Subcutaneous abdominal adipose tissue (tissue), 5 donors: ENCODE results near the gene ACSF3.
"Not testable (repeated sequence)": the region's sequence is repeated elsewhere in the genome, so short reads cannot be mapped to it uniquely, and the experiment has no call there.

ENCODE experiments used
- H3K27ac ChIP-seq: one replicate; pipeline ENCODE4 v1.7.0; 2013; ENCODE audit warnings: low read depth, mild to moderate bottlenecking, inconsistent platforms, low read length, moderate library complexity
- H3K27me3 ChIP-seq, 5 donors: one replicate each; pipeline ENCODE4 v1.7.0; 2013; ENCODE audit warnings: low read length in 5 of 5, inconsistent platforms in 1 of 5; ENCODE audit not compliant: control insufficient read depth in 5 of 5, insufficient read depth in 4 of 5
- H3K36me3 ChIP-seq, 5 donors: one replicate each; pipeline ENCODE4 v1.7.0; 2013; ENCODE audit warnings: low read length in 5 of 5; ENCODE audit not compliant: control insufficient read depth in 5 of 5, insufficient read depth in 5 of 5
- H3K4me1 ChIP-seq, 5 donors: one replicate each; pipeline ENCODE4 v1.7.0; 2013; ENCODE audit warnings: low read length in 5 of 5, mild to moderate bottlenecking in 3 of 5, moderate library complexity in 1 of 5; ENCODE audit not compliant: control insufficient read depth in 5 of 5, insufficient read depth in 5 of 5
- H3K4me3 ChIP-seq, 5 donors: one replicate each; pipeline ENCODE4 v1.7.0; 2013; ENCODE audit warnings: low read length in 5 of 5, low read depth in 1 of 5
- H3K9ac ChIP-seq, 5 donors: one replicate each; pipeline ENCODE4 v1.7.0; 2013; ENCODE audit warnings: low read length in 5 of 5, mild to moderate bottlenecking in 4 of 5, moderate library complexity in 3 of 5
- H3K9me3 ChIP-seq, 5 donors: one replicate each; pipeline ENCODE4 v1.7.0; 2013; ENCODE audit warnings: low read length in 5 of 5; ENCODE audit not compliant: control insufficient read depth in 5 of 5
- donor health status: healthy.
- donor health status: healthy.
- donor health status: healthy.
- donor health status: healthy.
- donor health status: healthy.

Gene ACSF3

DNA sequence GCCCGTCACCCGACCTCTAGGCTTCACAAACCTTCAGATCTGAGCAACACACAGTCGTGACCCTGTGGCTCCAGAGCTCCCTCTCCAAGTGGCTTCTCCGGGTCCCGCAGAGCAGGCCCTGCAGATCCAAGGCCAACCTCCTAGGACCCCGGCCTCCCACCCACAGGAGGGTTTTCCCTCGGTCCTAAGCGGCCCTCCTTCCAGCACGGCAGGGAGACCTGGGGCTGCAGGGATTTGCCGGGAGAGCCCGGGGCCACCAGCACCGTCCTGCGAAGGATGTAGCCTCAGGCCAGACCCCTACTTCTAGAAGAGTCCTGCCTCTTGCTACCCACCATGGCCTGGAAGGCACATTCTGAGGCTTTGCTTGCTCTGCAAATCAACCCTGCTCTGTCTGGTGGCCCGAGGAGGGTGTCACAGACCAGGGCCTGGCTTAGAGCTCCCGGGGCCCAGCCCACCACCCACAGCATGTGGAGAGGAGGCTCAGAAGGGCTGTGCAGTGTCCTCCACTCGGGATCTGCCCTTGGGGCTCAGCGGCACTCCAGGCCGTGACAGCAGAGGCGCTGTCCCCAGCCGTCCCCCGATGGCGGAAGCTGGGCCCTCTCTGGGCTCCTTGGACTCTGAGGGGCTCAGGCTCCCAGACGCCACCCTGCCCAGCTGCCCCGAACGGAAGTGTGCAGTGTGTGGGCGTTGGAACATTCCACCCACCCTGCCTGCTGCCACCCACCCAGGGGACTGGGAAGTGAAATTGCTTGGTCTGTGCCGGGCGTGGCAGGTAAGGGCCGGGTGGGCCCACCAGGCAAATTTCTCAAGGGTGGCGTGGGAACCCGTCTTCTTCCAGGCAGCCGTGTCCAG lies 28.8 kb upstream of the ACSF3 start:
- H3K9ac ChIP-seq: no peak overlapping the region
- no peak overlapping the region for H3K27ac ChIP-seq
- peaks cover 0 to 4% (median 0%) of the 10 kb centered on the region in 5 donors for H3K9me3 ChIP-seq
- peaks cover 23 to 56% (median 48%) of the 10 kb centered on the region in 5 donors for H3K27me3 ChIP-seq
- no peak overlapping the region for H3K4me3 ChIP-seq
- peaks cover 0 to 2% (median 0%) of the 10 kb centered on the region in 5 donors for H3K4me1 ChIP-seq
- H3K36me3 ChIP-seq: no peaks in the 10 kb centered on the region

DNA sequence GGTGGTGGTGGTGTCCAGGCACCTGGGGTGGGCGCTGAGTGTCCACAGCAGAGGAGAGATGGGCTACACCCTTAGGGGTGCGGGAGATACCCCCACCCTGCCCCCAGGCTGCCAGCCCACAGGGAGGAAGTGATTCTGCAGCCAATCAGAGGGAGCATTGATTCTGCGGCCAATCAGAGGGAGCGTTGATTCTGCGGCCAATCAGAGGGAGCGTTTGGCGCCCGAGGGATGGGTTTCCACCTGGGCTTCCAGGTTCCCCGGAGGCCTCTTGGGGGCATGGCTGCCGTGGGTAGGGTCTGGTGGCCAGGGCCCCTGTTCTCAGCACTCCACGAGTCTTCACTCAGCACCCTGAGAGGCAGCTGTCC lies 28.2 kb upstream of the ACSF3 start:
- Histone ChIP-seq H3K9ac (no peak overlapping the region), H3K4me1 (peaks cover 0 to 2% (median 0%) of the 10 kb centered on the region in 5 donors), H3K27me3 (peaks cover 23 to 56% (median 48%) of the 10 kb centered on the region in 5 donors), H3K9me3 (peaks cover 0 to 4% (median 0%) of the 10 kb centered on the region in 5 donors), H3K27ac (no peak overlapping the region), H3K36me3 (no peaks in the 10 kb centered on the region), H3K4me3 (no peak overlapping the region)

DNA sequence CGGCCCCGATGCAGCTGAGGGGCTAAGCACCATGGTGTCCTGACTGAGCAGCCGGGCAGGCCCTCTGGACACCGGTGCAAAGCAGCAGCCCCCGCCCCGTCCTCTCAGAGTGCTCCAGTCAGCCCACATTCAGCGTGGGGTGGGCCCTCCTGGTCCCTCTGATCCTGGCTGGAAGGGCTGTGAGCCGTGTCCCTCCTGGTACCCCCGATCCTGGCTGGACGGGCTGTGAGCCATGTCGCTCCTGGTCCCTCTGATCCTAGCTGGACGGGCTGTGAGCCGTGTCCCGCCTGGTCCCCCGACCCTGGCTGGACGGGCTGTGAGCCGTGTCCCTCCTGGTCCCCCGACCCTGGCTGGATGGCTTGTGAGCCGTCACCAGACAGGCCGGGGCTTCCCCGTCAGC lies 26.9 kb upstream of the ACSF3 start:
- Histone ChIP-seq H3K9me3 (peaks cover 0 to 4% (median 0%) of the 10 kb centered on the region in 5 donors), H3K4me1 (no peaks in the 10 kb centered on the region), H3K36me3 (no peaks in the 10 kb centered on the region), H3K27me3 (peaks cover 30 to 56% (median 49%) of the 10 kb centered on the region in 5 donors), H3K9ac (no peak overlapping the region), H3K27ac (no peak overlapping the region), H3K4me3 (no peak overlapping the region)

DNA sequence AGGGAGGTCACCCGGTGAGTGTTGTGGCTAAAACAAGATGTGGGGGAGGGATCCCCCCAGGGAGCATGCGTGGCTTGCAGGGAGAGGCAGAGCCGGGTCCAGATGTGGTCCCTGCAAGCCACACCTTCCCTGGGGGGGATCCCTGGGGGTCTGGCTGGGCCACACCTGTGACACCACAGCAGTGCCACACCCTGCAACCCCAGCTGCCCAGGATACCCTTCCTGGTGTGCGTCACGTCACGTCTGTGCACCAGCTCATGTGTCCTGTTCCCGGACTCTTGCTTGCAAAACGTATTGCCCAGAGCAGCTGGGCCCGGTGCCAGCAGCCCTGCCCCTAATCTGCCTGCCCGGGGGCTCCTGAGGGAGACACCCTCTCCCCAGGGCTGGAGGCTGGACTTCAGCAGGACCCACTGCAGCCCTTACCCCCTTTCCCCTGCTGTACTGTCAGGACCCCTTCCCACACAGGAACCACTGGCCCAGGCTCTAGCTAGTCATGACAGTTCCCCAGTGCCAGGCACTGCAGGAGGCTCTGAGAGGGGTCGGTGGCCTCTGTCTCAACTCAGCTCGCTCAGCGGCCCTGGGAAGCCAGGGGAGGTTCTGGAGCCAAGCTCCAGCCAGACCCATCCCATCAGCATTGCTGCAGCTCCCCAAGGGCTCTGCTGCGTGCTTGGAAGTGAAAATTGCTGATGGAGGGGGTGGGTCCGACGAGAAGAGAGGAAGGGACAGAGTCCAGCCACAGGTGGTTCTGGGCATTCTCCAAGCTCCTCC lies 25.8 kb upstream of the ACSF3 start:
- no peaks in the 10 kb centered on the region for H3K36me3 ChIP-seq
- H3K27me3 ChIP-seq: peaks cover 38 to 59% (median 53%) of the 10 kb centered on the region in 5 donors
- H3K27ac ChIP-seq: no peak overlapping the region
- no peak overlapping the region for H3K9ac ChIP-seq
- peaks cover 0 to 4% (median 0%) of the 10 kb centered on the region in 5 donors for H3K9me3 ChIP-seq
- H3K4me3 ChIP-seq: no peak overlapping the region
- H3K4me1 ChIP-seq: no peaks in the 10 kb centered on the region

GRCh38 chr16:89068814-89069616 lies 24.6 kb upstream of the ACSF3 start:
- not testable (repeated sequence) for H3K27ac ChIP-seq, H3K4me1 ChIP-seq, H3K9me3 ChIP-seq, H3K36me3 ChIP-seq, H3K9ac ChIP-seq, H3K4me3 ChIP-seq
- H3K27me3 ChIP-seq: peaks cover 38 to 57% (median 49%) of the 10 kb centered on the region in 5 donors

GRCh38 chr16:89069920-89070319 lies 23.7 kb upstream of the ACSF3 start:
- H3K27me3 ChIP-seq: peaks cover 38 to 57% (median 42%) of the 10 kb centered on the region in 5 donors
- no peak overlapping the region for H3K9ac ChIP-seq

DNA sequence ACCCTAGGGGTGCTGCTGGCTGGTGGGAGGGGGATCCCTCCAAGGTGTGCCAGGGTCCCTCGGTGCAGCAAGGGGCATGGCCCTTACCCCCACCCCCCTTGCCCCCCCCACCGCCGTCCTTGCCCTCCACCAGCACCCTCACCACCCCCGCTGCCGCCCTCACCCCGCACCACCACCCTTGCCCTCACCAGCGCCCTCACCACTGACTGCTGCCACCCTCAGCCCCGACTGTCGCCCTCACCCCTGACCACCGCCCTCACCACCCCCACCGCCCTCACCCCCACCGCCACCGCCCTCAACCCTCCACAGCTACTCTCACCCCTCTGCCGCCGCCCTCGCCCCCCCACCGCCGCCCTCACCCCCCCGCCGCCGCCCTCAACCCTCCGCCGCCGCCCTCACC lies 23.1 kb upstream of the ACSF3 start:
- peaks cover 35 to 57% (median 42%) of the 10 kb centered on the region in 5 donors for H3K27me3 ChIP-seq
- H3K9me3 ChIP-seq: peaks cover 0 to 6% (median 0%) of the 10 kb centered on the region in 5 donors
- no peak overlapping the region for H3K4me3 ChIP-seq
- no peak overlapping the region for H3K27ac ChIP-seq
- H3K36me3 ChIP-seq: no peaks in the 10 kb centered on the region
- peaks cover 0 to 15% (median 0%) of the 10 kb centered on the region in 5 donors for H3K4me1 ChIP-seq
- no peak overlapping the region for H3K9ac ChIP-seq

More at GRCh38 chr16:89069920-89070319, 23.7 kb upstream of the ACSF3 start:
- no peak overlapping the region for H3K4me3 ChIP-seq
- H3K27ac ChIP-seq: no peak overlapping the region
- H3K4me1 ChIP-seq: peaks cover 0 to 15% (median 0%) of the 10 kb centered on the region in 5 donors
- peaks cover 0 to 6% (median 0%) of the 10 kb centered on the region in 5 donors for H3K9me3 ChIP-seq
- no peaks in the 10 kb centered on the region for H3K36me3 ChIP-seq

DNA sequence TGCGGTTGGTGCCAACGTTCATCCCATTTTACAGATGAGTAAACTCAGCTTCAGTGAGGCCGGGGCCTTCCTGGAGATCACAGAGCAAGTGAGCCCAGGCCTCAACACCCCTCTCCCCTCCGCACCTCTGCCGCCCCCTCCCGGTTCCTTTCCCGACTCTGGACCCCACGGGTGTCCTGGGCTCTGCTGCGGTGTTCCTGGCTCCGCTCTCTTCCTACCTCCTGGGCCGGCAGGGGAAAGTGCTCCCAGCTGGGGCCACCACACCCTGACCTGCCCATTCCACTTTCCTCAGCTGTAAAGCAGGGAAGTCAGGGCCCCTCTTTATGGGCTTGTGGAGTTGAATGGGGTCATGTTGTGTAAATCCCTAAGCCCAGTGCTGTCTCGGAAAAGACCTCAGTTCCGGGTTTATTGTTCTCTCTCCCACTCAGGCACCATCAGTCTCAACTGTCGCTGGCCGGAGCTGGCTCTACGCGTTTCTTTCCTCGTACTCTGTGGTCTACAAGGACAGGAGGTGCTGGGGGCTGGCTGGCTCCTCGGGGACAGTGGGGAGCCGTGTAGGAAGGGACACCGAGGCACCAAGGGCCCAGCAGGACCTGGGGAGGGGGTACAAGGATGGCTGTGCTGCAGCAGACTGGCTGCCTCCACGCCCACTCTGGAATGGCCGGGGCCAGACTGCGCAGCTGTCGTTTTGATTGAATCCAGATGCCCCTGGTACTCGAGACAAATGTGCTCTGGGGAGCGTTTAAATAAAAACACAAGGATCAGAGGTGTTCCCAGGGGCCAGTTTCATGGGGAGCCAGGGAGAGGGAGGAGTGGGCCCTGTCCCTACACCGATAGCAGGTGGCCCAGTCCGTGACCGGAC lies 21.7 kb upstream of the ACSF3 start:
- no peaks in the 10 kb centered on the region for H3K36me3 ChIP-seq
- H3K27ac ChIP-seq: no peak overlapping the region
- peaks cover 0 to 6% (median 0%) of the 10 kb centered on the region in 5 donors for H3K9me3 ChIP-seq
- peaks cover 0 to 15% (median 0%) of the 10 kb centered on the region in 5 donors for H3K4me1 ChIP-seq
- H3K9ac ChIP-seq: no peak overlapping the region
- no peak overlapping the region for H3K4me3 ChIP-seq
- peaks cover 28 to 46% (median 34%) of the 10 kb centered on the region in 5 donors for H3K27me3 ChIP-seq

DNA sequence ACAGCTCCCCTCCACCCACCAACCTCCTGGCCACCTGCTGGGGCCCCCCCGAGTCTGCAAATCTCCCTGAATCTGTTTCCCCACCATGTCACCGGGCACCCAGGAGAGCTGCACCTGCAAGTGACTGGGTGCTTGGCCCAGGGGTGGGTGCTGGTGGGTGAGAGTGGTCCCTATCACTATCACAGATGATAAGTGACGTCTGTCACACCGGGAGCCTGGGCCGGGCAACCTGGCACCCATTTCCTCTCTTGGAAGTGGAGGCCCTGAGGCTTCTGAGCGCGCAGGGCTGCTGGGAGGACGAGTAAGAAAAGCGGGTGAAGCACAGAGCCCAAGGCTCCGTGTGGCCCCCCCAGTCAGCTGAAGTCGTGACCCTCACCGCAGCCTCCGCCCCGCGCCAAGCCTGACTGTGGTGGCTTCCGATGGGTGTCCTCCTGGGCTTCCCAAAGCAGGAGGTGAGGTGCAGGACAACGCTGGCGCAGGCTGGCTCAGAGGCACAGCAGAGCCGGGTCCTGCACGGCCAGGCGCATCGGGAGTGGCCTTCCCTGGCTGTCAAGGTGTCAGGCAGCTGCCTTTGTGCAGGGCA lies 21.0 kb upstream of the ACSF3 start:
- Histone ChIP-seq H3K9me3 (peaks cover 0 to 6% (median 0%) of the 10 kb centered on the region in 5 donors), H3K36me3 (no peaks in the 10 kb centered on the region), H3K9ac (no peak overlapping the region), H3K27ac (no peak overlapping the region), H3K27me3 (peaks cover 23 to 39% (median 33%) of the 10 kb centered on the region in 5 donors), H3K4me3 (no peak overlapping the region), H3K4me1 (peaks cover 0 to 15% (median 0%) of the 10 kb centered on the region in 5 donors)
